Smooth muscle cell (in vitro differentiated cells): ENCODE results near the gene PALLD. TPM values are rescaled to one million over a fixed set of nuclear protein-coding genes. Genes with fewer than 3 reads are reported as not detected.

Experiments
- DNase-seq: peaks from one replicate; lab custom pipeline; 2025; ENCODE audit not compliant: unreplicated experiment; lab: John Stamatoyannopoulos, UW
- H2AFZ ChIP-seq: fragments of 200-600 bp; sonication (generic); 2 replicates; pipeline ENCODE4 v1.6.0; 2016; ENCODE audit warnings: antibody characterized with exemption, low read depth, mild to moderate bottlenecking
- H3F3A ChIP-seq: fragments of 200-600 bp; sonication (generic); 2 replicates; pipeline ENCODE4 v1.6.0; 2017; ENCODE audit warnings: antibody characterized with exemption, low read depth
- H3K27ac ChIP-seq: fragments of 200-600 bp; sonication (generic); 2 replicates; pipeline ENCODE4 v1.5.1; 2016; ENCODE audit warnings: low read depth, mild to moderate bottlenecking
- H3K27me3 ChIP-seq: fragments of 200-600 bp; sonication (generic); 2 replicates; pipeline ENCODE4 v1.6.1; 2016; ENCODE audit warnings: low read depth, mild to moderate bottlenecking
- H3K36me3 ChIP-seq: fragments of 200-600 bp; sonication (generic); 2 replicates; pipeline ENCODE4 v1.5.1; 2016; ENCODE audit warnings: low read depth
- H3K4me1 ChIP-seq: fragments of 200-600 bp; sonication (generic); 2 replicates; pipeline ENCODE4 v1.5.1; 2016; ENCODE audit warnings: low read depth
- H3K4me2 ChIP-seq: fragments of 200-600 bp; sonication (generic); 2 replicates; pipeline ENCODE4 v1.6.0; 2016; ENCODE audit warnings: mild to moderate bottlenecking
- H3K4me3 ChIP-seq: fragments of 200-600 bp; sonication (generic); 2 replicates; pipeline ENCODE4 v1.5.1; 2016; ENCODE audit warnings: mild to moderate bottlenecking
- H3K79me2 ChIP-seq: fragments of 200-600 bp; sonication (generic); 2 replicates; pipeline ENCODE4 v1.6.0; 2016; ENCODE audit warnings: low read depth, mild to moderate bottlenecking
- H3K9ac ChIP-seq: fragments of 200-600 bp; sonication (generic); 2 replicates; pipeline ENCODE4 v1.6.0; 2016; ENCODE audit warnings: low read depth
- H3K9me3 ChIP-seq: fragments of 200-600 bp; sonication (generic); replicated peaks from 2 replicates; pipeline ENCODE4 v1.5.1; 2016; ENCODE audit warnings: low read depth
- H4K20me1 ChIP-seq: fragments of 200-600 bp; sonication (generic); 2 replicates; pipeline ENCODE4 v1.6.0; 2016; ENCODE audit warnings: low read depth
- CTCF ChIP-seq: fragments of 200-600 bp; sonication (generic); IDR thresholded peaks from 2 replicates; pipeline ENCODE4 v1.5.1; 2017; ENCODE audit warnings: borderline replicate concordance, mild to moderate bottlenecking, antibody characterized with exemption; ENCODE audit not compliant: insufficient read depth, poor library complexity, severe bottlenecking
- WGBS: methylation state at CpG from one replicate; pipeline ENCODE4 v1.1.7; 2016; ENCODE audit warnings: low lambda C conversion rate; 5-methylcytosine and 5-hydroxymethylcytosine counted together
- polyA plus RNA-seq: library from polyadenylated mRNA; unstranded; fragments of >200 nt; fragmentation: Nextera tagmentation; extraction: Ambion mirVana; gene quantifications from 2 replicates; pipeline ENCODE4 v1.2.1, GENCODE V29; 2016
- total RNA-seq: library from RNA; depleted of rRNA; stranded (reverse); fragments of >200 nt; gene quantifications from 2 replicates; pipeline ENCODE4 v1.2.3, GENCODE V29; 2014

Gene PALLD
- total and polyA plus RNA-seq, 2 experiments from 2014 or later: 354 to 415 TPM

- H3K9me3 ChIP-seq: no peaks in the 10 kb centered on the region
- peaks cover 71% of the 10 kb centered on the region for H3F3A ChIP-seq
- H3K9ac ChIP-seq: no peak overlapping the region
- peak overlapping the region; percentile 96 for H3K27ac ChIP-seq
- peaks cover 97% of the 10 kb centered on the region for H4K20me1 ChIP-seq
- H3K36me3 ChIP-seq: no peaks in the 10 kb centered on the region
- no peak overlapping the region for H3K4me3 ChIP-seq
- peaks cover 92% of the 10 kb centered on the region for H3K79me2 ChIP-seq
- H2AFZ ChIP-seq: no peak overlapping the region
- DNase-seq: no peak
- H3K4me2 ChIP-seq: peak overlapping the region; percentile 43
- peaks cover 37% of the 10 kb centered on the region for H3K4me1 ChIP-seq
- no peaks in the 10 kb centered on the region for H3K27me3 ChIP-seq
- no peak for TF ChIP-seq CTCF
Measured at GRCh38 chr4:168879188-168879587, 382.3 kb downstream of the PALLD start.

- no peak for TF ChIP-seq CTCF
- Histone ChIP-seq H3K4me1 (peaks cover 37% of the 10 kb centered on the region), H3K79me2 (peaks cover 91% of the 10 kb centered on the region), H3K9me3 (no peaks in the 10 kb centered on the region), H2AFZ (no peak overlapping the region), H3K4me3 (no peak overlapping the region), H3K36me3 (peaks cover 3% of the 10 kb centered on the region), H3K4me2 (peak overlapping the region; percentile 43), H3K27me3 (no peaks in the 10 kb centered on the region), H3K9ac (no peak overlapping the region), H3K27ac (peak overlapping the region; percentile 96), H3F3A (peaks cover 68% of the 10 kb centered on the region), H4K20me1 (peaks cover 97% of the 10 kb centered on the region)
- no peak for DNase-seq
- WGBS: 11% methylated on average over 6 of the region's 6 CpGs
Measured at GRCh38 chr4:168880072-168880675, 383.3 kb downstream of the PALLD start.

GRCh38 chr4:168880811-168881595, 384.2 kb downstream of the PALLD start:
- peak overlapping the region; percentile 96 for H3K27ac ChIP-seq
- TF ChIP-seq CTCF: no peak
- H3K79me2 ChIP-seq: peaks cover 90% of the 10 kb centered on the region
- no peaks in the 10 kb centered on the region for H3K9me3 ChIP-seq
- H3K9ac ChIP-seq: peak overlapping the region; percentile 13
- H3F3A ChIP-seq: peaks cover 62% of the 10 kb centered on the region
- H3K27me3 ChIP-seq: no peaks in the 10 kb centered on the region
- no peak overlapping the region for H3K4me3 ChIP-seq
- H3K36me3 ChIP-seq: peaks cover 3% of the 10 kb centered on the region
- peaks cover 32% of the 10 kb centered on the region for H3K4me1 ChIP-seq
- H2AFZ ChIP-seq: no peak overlapping the region
- peak overlapping the region; percentile 43 for H3K4me2 ChIP-seq
- DNase-seq: no peak
- 50% methylated on average over 8 of the region's 8 CpGs for WGBS
- H4K20me1 ChIP-seq: peaks cover 97% of the 10 kb centered on the region
